HFF-Myc (cell line): ENCODE measurements around the gene PRKG1.

Source experiments
- DNase-seq: peaks from one replicate; pipeline ENCODE4 v3.0.0-alpha.2; 2011; ENCODE audit warnings: low read depth; ENCODE audit errors: extremely low read depth
- H3K4me3 ChIP-seq: replicated peaks from 2 replicates; pipeline ENCODE4 v1.5.1; 2011; ENCODE audit warnings: low read depth, mild to moderate bottlenecking, control low read depth, low read length
- CTCF ChIP-seq: IDR thresholded peaks from 2 replicates; pipeline ENCODE4 v1.5.1; 2012; ENCODE audit warnings: mild to moderate bottlenecking, low read depth, low read length, control low read depth; ENCODE audit errors: missing control alignments

PRKG1 gene

GRCh38 chr10:52105301-52105700 is 1031.0 kb downstream of the PRKG1 start:
- no peak for DNase-seq
- TF ChIP-seq CTCF = no peak
- no peak overlapping the region for H3K4me3 ChIP-seq

GRCh38 chr10:52106011-52106410 is 1031.7 kb downstream of the PRKG1 start:
- DNase-seq = no peak
- TF ChIP-seq CTCF = no peak
- H3K4me3 ChIP-seq = no peak overlapping the region

GRCh38 chr10:52106899-52107298 is 1032.6 kb downstream of the PRKG1 start:
- TF ChIP-seq CTCF = no peak
- no peak for DNase-seq
- H3K4me3 ChIP-seq = no peak overlapping the region

DNA sequence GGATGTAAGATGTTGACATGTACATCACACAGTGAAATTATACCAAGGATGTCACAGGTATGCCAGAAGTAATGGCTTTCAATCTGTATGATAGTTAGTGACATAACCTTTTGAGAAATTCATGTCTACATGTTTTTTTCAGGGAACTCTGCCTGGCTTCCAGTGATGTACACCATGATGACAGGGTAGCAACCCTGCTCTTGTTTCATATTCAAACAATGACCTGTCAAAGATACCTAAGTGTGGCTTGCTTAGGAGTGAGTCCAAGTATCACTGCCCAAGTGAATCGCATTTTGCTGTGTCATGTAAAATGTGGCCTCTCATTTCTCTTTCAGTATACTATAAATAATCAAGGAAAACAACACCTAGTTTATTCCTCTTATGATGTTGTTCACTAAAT is 1033.9 kb downstream of the PRKG1 start:
- no peak overlapping the region for H3K4me3 ChIP-seq
- DNase-seq = no peak
- no peak for TF ChIP-seq CTCF

DNA sequence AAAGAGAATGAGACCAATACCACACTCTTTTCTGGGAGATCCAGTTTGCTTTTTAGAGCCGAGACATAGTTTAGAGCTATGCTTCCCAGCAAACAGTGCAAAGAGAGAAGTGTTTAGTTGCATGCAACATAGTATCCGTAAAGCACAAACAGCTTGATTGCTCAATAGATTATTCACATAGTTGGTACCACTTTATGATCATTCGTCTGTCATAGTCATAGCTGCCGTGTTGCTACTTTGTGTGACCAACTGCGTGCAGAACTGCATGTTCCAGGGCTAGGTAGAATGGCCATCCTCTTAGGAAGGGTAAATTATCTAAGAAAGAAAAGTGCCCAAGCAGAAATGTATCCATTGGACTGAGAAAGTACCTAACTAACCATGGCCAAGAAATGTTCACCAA is 1036.3 kb downstream of the PRKG1 start:
- no peak for DNase-seq
- TF ChIP-seq CTCF = no peak
- no peak overlapping the region for H3K4me3 ChIP-seq

GRCh38 chr10:52111101-52111891 is 1037.0 kb downstream of the PRKG1 start:
- H3K4me3 ChIP-seq = no peak overlapping the region
- no peak for DNase-seq
- TF ChIP-seq CTCF = no peak

- DNase-seq = peak; percentile 7
- no peak overlapping the region for H3K4me3 ChIP-seq
- no peak for TF ChIP-seq CTCF
These were observed 1041.5 kb downstream of the PRKG1 start for GRCh38 chr10:52115823-52116222.
